Measurements from ENCODE around the gene GFI1B.

GFI1B gene

DNA sequence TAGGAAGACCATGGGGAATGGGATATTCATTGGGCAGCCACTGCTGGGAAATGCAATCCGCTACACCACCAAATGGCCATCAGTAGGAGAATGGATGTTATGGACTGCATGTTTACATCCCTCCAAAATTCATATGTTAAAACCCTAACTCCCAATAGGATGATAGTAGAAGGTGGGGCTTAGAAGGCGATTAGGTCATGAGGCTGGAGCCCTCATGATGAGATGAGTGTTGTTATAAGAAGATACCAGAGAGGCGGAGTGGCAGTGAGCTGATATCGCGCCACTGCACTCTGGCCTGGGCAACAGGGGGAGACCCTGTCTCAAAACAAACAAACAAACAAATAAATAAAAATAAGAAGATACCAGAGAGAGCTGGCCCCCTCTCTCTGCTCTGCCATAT lies 36.2 kb downstream of the GFI1B start:
- no peak for DNase-seq (ENCODE audit: insufficient read length, low spot score)
- no peak for TF ChIP-seq CTCF (IDR thresholded peaks at IDR 0.05; ENCODE audit: insufficient read depth, missing control alignments)
- FAIRE-seq: no peak

GRCh38 chr9:133023117-133023890 lies 44.8 kb downstream of the GFI1B start:
- DNase-seq (ENCODE audit: insufficient read length, low spot score) (no peak), FAIRE-seq (no peak)
- no peak for TF ChIP-seq CTCF (IDR thresholded peaks at IDR 0.05; ENCODE audit: insufficient read depth, missing control alignments)

DNA sequence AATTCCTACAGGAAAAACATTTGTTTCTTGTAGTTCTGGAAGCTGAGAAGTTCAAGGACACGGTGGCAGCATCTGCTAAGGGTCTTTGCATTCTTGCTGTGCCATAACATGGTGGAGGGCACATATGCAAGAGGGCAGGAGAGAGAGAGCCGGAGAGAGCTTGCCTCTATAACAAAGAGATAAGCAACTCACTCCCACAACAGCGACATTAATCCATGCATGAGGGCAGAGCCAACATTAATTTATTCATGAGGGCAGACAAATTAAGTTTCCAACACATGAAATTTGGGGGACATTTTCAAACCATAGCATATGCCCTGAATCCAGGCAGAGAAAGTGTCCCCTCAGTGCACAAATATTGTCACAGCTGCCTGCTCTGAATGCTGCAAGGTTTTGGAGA lies 47.9 kb downstream of the GFI1B start:
- FAIRE-seq (no peak), DNase-seq (ENCODE audit: insufficient read length, low spot score) (no peak)
- TF ChIP-seq CTCF (IDR thresholded peaks at IDR 0.05; ENCODE audit: insufficient read depth, missing control alignments): no peak

DNA sequence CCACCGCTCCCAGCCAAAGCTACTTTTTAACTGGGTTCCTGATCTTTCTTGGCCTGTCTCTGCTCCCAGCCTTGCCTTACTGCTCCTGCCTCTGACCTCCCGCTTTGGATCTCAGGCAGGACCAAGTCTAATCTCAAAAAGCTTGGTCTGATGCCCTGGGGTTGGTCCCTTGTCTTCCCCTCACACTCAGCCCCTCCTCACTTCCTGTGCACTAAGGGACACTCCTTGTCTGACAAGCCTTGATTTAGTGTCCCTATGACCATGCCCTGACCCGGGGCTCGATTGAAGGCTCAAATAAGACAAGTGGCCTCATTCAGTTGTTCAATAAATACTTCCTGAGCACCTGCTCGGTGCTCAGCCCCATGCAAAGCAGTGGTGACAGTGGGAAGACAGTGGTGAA lies 48.6 kb downstream of the GFI1B start:
- DNase-seq (ENCODE audit: insufficient read length, low spot score): no peak
- no peak for FAIRE-seq
- no peak for TF ChIP-seq CTCF (IDR thresholded peaks at IDR 0.05; ENCODE audit: insufficient read depth, missing control alignments)

DNA sequence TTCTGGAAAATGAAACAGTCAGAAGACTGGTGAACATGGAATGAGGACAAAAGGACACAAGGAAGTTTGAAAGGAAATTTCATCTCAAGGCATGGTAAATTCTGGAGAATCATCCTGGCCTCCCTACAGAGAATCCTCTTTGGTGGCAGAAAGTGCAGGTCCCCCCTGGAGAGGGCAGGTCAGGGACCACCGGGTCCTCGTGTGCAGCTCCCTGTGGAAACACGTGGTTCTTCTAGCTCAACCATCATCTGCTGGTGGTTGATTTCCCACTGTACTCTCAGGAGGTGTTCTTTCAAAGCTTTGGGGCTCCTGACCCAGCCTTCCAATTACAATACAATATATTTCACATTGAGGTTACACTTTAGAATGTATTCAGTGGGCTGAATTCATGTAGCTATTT lies 49.7 kb downstream of the GFI1B start:
- no peak for TF ChIP-seq CTCF (IDR thresholded peaks at IDR 0.05; ENCODE audit: insufficient read depth, missing control alignments)
- DNase-seq (ENCODE audit: insufficient read length, low spot score) (no peak), FAIRE-seq (no peak)

DNA sequence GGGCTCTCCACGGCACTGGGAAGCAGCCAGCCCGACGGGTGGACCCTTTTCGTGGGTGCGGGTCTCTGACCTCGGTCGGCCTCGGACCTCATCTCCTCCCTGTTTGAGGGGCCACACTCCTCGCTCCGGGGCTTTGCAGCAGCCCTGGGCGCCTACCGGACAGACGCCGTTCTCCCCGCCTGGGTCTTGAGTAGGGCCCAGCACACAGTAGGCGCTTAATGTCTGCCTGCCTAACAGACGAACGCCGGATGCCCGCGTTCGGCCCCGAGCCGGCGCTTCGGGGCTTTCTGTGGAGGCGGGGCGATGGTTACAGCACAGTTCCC lies 51.5 kb downstream of the GFI1B start:
- no peak for TF ChIP-seq CTCF (IDR thresholded peaks at IDR 0.05; ENCODE audit: insufficient read depth, missing control alignments)
- FAIRE-seq: no peak
- no peak for DNase-seq (ENCODE audit: insufficient read length, low spot score)

GRCh38 chr9:133030317-133031129 lies 52.0 kb downstream of the GFI1B start, which contains the start of gene GTF3C5:
Gene GTF3C5 (plus strand): TSS chr9:133030997. CDS start chr9:133031012, 15 bp downstream.
- DNase-seq (ENCODE audit: insufficient read length, low spot score) (peak; percentile 99), FAIRE-seq (peak; percentile 11)
- no peak for TF ChIP-seq CTCF (IDR thresholded peaks at IDR 0.05; ENCODE audit: insufficient read depth, missing control alignments)

Data from D721Med (cell line).